Sigmoid colon (tissue), 7 donors: ENCODE measurements around the gene LRRC57. TPM values are rescaled to one million over a fixed set of nuclear protein-coding genes. Genes with fewer than 3 reads are reported as not detected.
A peak's percentile ranks its signal among the peaks of the same experiment; 100 is the strongest.

Experiments
- DNase-seq: peaks from one replicate; pipeline ENCODE4 v3.0.0-alpha.2; 2019
- H3K27ac ChIP-seq, 4 donors: fragments of 200-600 bp; sonication (generic); one replicate each; pipeline ENCODE4 v1.5.1; 2016 to 2019; ENCODE audit warnings: mild to moderate bottlenecking in 1 of 4
- H3K27me3 ChIP-seq, 3 donors: fragments of 200-600 bp; sonication (generic); one replicate each; pipeline ENCODE4 v1.5.1; 2019; ENCODE audit warnings: mild to moderate bottlenecking in 1 of 3
- H3K36me3 ChIP-seq, 4 donors: fragments of 200-600 bp; sonication (generic); one replicate each; pipeline ENCODE4 v1.5.1; 2016 to 2019
- H3K4me1 ChIP-seq, 4 donors: fragments of 200-600 bp; sonication (generic); one replicate each; pipeline ENCODE4 v1.5.1; 2017 to 2019
- H3K4me3 ChIP-seq, 4 donors: fragments of 200-600 bp; sonication (generic); one replicate each; pipeline ENCODE4 v1.5.1; 2017 to 2019; ENCODE audit warnings: mild to moderate bottlenecking in 2 of 4, moderate library complexity in 1 of 4
- H3K9me3 ChIP-seq, 4 donors: fragments of 200-600 bp in 3 of 4; sonication (generic) in 3 of 4; one replicate each; pipeline versions ENCODE4 v1.5.1 to v1.6.1; 2013 to 2019
- CTCF ChIP-seq, 4 experiments: fragments of 450-650 bp in 3 of 4; fragments of 200-600 bp in 1 of 4; IDR thresholded peaks; one replicate each; pipeline ENCODE4 v1.5.1; 2016 to 2019; ENCODE audit warnings: antibody characterized with exemption in 4 of 4, mild to moderate bottlenecking in 3 of 4, moderate library complexity in 2 of 4
- EP300 ChIP-seq, 4 donors: sonication (generic); formaldehyde crosslinking; IDR thresholded peaks; one replicate each; pipeline ENCODE4 v1.6.1; 2017; ENCODE audit warnings: antibody characterized with exemption in 4 of 4
- POLR2A ChIP-seq, 2 donors: fragments of 450-650 bp; IDR thresholded peaks; one replicate each; pipeline ENCODE4 v1.6.1; 2016; ENCODE audit warnings: antibody characterized with exemption in 2 of 2, mild to moderate bottlenecking in 2 of 2, moderate library complexity in 2 of 2
- POLR2AphosphoS5 ChIP-seq, 4 donors: sonication (generic); formaldehyde crosslinking; IDR thresholded peaks; one replicate each; pipeline ENCODE4 v1.6.1; 2017; ENCODE audit warnings: antibody characterized with exemption in 4 of 4
- WGBS, 2 donors: extraction: QIAGEN DNeasy Blood & Tissue Kit; methylation state at CpG; one replicate each; pipeline ENCODE4 v1.1.7; 2013; 5-methylcytosine and 5-hydroxymethylcytosine counted together
- intact Hi-C: fragments of 100-400 bp; cut with DNase I; formaldehyde crosslinking; loops from one replicate; pipeline ENCODE4 v1.15.1; 2023
- polyA plus RNA-seq, 3 donors: library from polyadenylated mRNA; stranded (reverse); fragments of 200-250 nt; gene quantifications; one replicate each; pipeline ENCODE4 v1.2.3, GENCODE V29; 2013
- total RNA-seq, 4 donors: library from RNA; depleted of rRNA; stranded (reverse); fragments of >200 nt; gene quantifications; one replicate each; pipeline ENCODE4 v1.1.0, GENCODE V29; 2016
- donor health status: healthy with polysubstance abuse.
- donor health status: Bipolar disorder and iron deficiency.
- donor health status: healthy.

LRRC57 gene
- total and polyA plus RNA-seq, 7 donors: 8.4 to 24.6 (median 11.5) TPM

DNA sequence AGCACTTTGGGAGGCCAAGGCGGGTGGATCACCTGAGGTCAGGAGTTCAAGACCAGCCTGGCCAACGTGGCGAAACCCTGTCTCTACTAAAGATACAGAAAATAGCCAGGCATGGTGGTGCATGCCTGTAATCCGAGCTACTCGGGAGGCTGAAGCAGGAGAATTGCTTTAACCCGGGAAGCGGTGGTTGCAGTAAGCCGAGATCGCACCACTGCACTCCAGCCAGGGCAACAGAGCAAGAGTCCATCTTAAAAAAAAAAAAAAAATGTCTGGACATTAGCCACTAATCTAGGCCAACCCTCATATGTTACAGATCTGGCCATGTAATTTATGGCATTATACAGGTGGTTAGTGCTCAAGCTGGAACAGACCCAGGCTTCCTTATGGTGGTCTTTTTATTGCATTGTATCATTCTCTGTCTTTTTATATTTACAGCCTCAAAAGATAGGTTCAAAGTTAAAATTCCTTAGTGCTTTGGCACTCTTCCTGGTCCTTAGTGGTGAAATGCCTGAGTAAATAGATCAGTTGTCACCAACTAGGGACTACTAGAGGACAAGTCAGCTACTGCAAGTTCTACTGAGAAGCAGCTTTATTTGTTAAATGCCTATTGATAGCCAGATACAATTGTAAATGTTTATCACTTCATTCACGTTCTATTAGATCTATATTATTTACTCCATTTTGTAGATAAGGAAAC is 42.8 kb upstream of the LRRC57 start:
- Histone ChIP-seq H3K4me1 (peaks cover 0 to 84% (median 62%) of the 10 kb centered on the region in 4 donors), H3K4me3 (no peak overlapping the region), H3K27me3 (no peaks in the 10 kb centered on the region), H3K27ac (peak overlapping the region; percentile 71 to 82 (median 76)), H3K36me3 (peaks cover 0 to 12% (median 0%) of the 10 kb centered on the region in 4 donors), H3K9me3 (no peaks in the 10 kb centered on the region)
- intact Hi-C loops: no loop called here
- TF ChIP-seq CTCF (IDR thresholded peaks at IDR 0.05) (peak in 1 of 4 experiments; percentile 20), POLR2AphosphoS5 (IDR thresholded peaks at IDR 0.05) (no peak)
- DNase-seq: no peak
- 46 to 77% methylated on average over 10 of the region's 10 CpGs for WGBS, 2 donors

DNA sequence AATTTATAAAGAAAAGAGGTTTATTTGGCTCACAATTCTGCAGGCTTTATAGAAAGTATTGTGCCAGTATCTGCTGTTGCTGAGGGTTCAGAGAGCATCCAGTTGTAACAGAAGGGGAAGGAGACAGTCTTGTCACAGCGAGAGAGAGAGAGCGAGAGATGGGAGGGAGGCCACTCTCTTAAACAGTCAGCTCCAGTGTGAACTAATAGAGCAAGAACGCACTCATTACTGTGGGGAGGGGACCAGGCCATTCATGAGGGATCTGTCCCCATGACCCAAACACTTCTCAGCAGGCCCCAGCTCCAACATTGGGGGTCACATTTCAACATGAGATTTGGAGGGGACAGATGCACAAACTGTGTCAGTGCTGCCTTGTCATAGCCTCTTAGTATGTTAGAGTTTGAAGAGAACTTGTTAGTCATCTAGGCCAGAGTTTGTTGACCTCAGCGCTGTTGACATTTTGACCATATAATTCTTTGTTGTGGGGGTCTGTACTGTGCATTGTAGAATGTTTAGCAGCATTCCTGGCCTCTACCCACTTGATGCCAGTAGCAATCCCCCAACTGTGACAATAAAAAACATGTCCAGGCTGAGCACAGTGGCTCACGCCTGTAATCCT is 42.1 kb upstream of the LRRC57 start:
- H3K4me1 ChIP-seq: peaks cover 0 to 82% (median 58%) of the 10 kb centered on the region in 4 donors
- H3K27ac ChIP-seq: peak overlapping the region in 3 of 4 donors; percentile 71 to 82 (median 72)
- no peaks in the 10 kb centered on the region for H3K27me3 ChIP-seq
- no peaks in the 10 kb centered on the region for H3K9me3 ChIP-seq
- intact Hi-C loops: no loop called here
- 91% methylated on average over 5 of the region's 5 CpGs for WGBS, 2 donors
- H3K36me3 ChIP-seq: peaks cover 0 to 18% (median 0%) of the 10 kb centered on the region in 4 donors
- DNase-seq: no peak
- TF ChIP-seq CTCF (IDR thresholded peaks at IDR 0.05): no peak
- no peak for TF ChIP-seq POLR2A (IDR thresholded peaks at IDR 0.05)
- no peak overlapping the region for H3K4me3 ChIP-seq

- H3K4me3 ChIP-seq: peak overlapping the region; percentile 22 to 49 (median 42)
- H3K9me3 ChIP-seq: no peaks in the 10 kb centered on the region
- peaks cover 0 to 19% (median 0%) of the 10 kb centered on the region in 4 donors for H3K36me3 ChIP-seq
- peak overlapping the region; percentile 82 to 84 (median 82) for H3K27ac ChIP-seq
- intact Hi-C loops: loop anchor here (5.0 kb wide), 1 partner anchor 37 kb away; the partner anchor contains the start of genes HAUS2 and LRRC57
- TF ChIP-seq CTCF (IDR thresholded peaks at IDR 0.05) (no peak), POLR2A (IDR thresholded peaks at IDR 0.05) (no peak), EP300 (IDR thresholded peaks at IDR 0.05) (no peak), POLR2AphosphoS5 (IDR thresholded peaks at IDR 0.05) (no peak)
- H3K4me1 ChIP-seq: peaks cover 0 to 78% (median 55%) of the 10 kb centered on the region in 4 donors
- no peaks in the 10 kb centered on the region for H3K27me3 ChIP-seq
- WGBS, 2 donors: 36 to 40% methylated on average over 4 of the region's 4 CpGs
- DNase-seq: no peak
These were observed 35.6 kb upstream of the LRRC57 start for GRCh38 chr15:42584031-42584765.

- peak overlapping the region; percentile 82 to 84 (median 82) for H3K27ac ChIP-seq
- peaks cover 0 to 80% (median 62%) of the 10 kb centered on the region in 4 donors for H3K4me1 ChIP-seq
- H3K27me3 ChIP-seq: no peaks in the 10 kb centered on the region
- peak overlapping the region; percentile 22 to 49 (median 42) for H3K4me3 ChIP-seq
- intact Hi-C loops: loop anchor here (5.0 kb wide), 1 partner anchor 35 kb away; the partner anchor contains the start of genes HAUS2 and LRRC57
- peaks cover 0 to 19% (median 0%) of the 10 kb centered on the region in 4 donors for H3K36me3 ChIP-seq
- H3K9me3 ChIP-seq: no peaks in the 10 kb centered on the region
- 86 to 87% methylated on average over 8 of the region's 8 CpGs for WGBS, 2 donors
- TF ChIP-seq POLR2AphosphoS5 (IDR thresholded peaks at IDR 0.05): peak in 1 of 4 donors; percentile 41
- TF ChIP-seq CTCF (IDR thresholded peaks at IDR 0.05): no peak
- TF ChIP-seq POLR2A (IDR thresholded peaks at IDR 0.05): no peak
- TF ChIP-seq EP300 (IDR thresholded peaks at IDR 0.05): no peak
- DNase-seq: no peak
These were observed 34.2 kb upstream of the LRRC57 start for GRCh38 chr15:42582569-42583375.
